HEK293T (cell line): Measurements from ENCODE around the gene PBXIP1.

Experiments
- BHLHE40 ChIP-seq: fragments of 450-650 bp; IDR thresholded peaks from 2 replicates; pipeline ENCODE4 v1.6.1; 2016; ENCODE audit warnings: mild to moderate bottlenecking, moderate library complexity, borderline replicate concordance
- FOXA1 ChIP-seq: fragments of 450-650 bp; IDR thresholded peaks from 2 replicates; pipeline ENCODE4 v1.6.1; 2016; ENCODE audit warnings: mild to moderate bottlenecking
- FOXM1 ChIP-seq: fragments of 450-650 bp; IDR thresholded peaks from 2 replicates; pipeline ENCODE4 v1.6.1; 2017; ENCODE audit warnings: mild to moderate bottlenecking, borderline replicate concordance
- HDGF ChIP-seq: fragments of 450-650 bp; IDR thresholded peaks from 2 replicates; pipeline ENCODE4 v1.6.1; 2017; ENCODE audit warnings: antibody characterized with exemption, borderline replicate concordance
- L3MBTL2 ChIP-seq: fragments of 450-650 bp; conservative IDR thresholded peaks from 2 replicates; pipeline ENCODE4 v1.6.1; 2016; ENCODE audit warnings: mild to moderate bottlenecking
- NFRKB ChIP-seq: fragments of 450-650 bp; IDR thresholded peaks from 2 replicates; pipeline ENCODE4 v1.6.1; 2016; ENCODE audit warnings: mild to moderate bottlenecking, moderate library complexity
- TARDBP ChIP-seq: fragments of 450-650 bp; IDR thresholded peaks from 2 replicates; pipeline ENCODE4 v1.6.1; 2016

GRCh38 chr1:154974102-154974807, 18.4 kb upstream of the PBXIP1 start, which contains the start of gene CKS1B:
- TF ChIP-seq FOXA1 (no peak), FOXM1 (peak; percentile 85; the same call in 1 of the 2 replicates), BHLHE40 (no peak), HDGF (no peak), L3MBTL2 (peak; percentile 99), TARDBP (no peak), NFRKB (no peak)
